HG02885 (cell line): ENCODE measurements around the gene CRYZ.
A peak's percentile ranks its signal among the peaks of the same experiment; 100 is the strongest.

Experiments
- ATAC-seq: cut with Tn5 transposase; IDR thresholded peaks from one replicate; pipeline ENCODE4 v1.9.1; 2021; ENCODE audit warnings: mild to moderate bottlenecking; ENCODE audit not compliant: unreplicated experiment, poor library complexity

The CRYZ gene

DNA sequence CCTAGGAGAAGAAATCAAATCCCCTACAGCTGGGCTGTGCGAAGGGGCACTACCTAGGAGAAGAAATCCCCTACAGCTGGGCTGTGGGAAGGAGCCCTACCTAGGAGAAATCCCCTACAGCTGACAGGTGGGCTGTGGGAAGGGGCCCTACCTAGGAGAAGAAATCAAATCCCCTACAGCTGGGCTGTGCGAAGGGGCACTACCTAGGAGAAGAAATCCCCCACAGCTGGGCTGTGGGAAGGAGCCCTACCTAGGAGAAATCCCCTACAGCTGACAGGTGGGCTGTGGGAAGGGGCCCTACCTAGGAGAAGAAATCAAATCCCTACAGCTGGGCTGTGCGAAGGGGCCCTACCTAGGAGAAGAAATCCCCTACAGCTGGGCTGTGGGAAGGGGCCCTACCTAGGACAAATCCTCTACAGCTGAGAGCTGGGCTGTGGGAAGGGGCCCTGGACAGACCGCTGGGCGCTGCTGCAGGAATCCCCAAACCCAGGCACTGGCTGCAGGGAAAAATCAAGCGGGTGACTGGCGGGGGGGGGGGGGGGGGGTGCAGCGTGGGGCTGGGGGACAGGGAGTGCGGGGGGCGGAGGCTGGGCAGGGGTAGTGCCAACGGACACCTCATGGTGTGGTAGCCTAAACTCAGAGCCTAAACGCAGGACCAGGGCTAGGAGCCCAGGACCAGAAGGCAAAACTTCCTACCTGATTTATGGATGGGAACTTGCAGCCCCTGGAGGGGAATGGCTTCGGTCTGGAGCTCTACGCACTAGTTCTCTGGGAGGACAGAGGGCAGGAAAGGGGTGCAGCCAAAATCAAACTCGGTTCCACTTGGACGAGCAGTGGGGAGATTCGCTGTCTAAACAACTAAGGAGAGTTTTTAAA lies 541 bp downstream of the CRYZ start:
- ATAC-seq, result peak; percentile 24

DNA sequence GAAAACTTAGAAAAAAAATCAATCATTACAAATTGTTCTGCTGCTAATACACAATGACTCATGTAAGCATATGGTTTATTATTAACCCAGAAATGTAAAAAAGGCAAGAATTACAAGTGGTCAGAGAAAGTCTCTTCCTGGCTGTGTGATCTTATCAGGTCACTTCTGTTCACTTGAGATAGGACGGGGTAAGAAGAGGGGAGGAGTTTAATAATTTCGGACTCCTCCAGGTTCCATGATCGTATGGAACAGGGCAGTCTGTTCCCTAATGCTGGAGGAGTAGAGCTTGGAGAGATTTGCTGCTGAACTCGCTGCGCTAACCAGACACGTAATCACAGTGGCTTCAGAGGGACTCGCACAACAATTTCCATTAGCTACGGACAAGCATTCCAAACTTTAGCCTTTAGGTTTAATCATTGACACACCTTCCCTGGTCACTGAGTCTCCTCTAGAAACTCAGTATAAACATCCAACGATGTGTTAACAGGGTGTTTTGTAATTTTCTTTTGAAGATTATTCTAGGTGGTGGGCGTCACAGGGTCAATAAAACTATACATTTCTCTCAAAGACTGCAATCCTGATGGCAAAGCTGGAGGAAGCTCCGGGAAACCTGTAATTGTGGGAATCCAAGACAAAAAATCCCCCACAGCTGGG lies 1.3 kb downstream of the CRYZ start:
- no peak for ATAC-seq

DNA sequence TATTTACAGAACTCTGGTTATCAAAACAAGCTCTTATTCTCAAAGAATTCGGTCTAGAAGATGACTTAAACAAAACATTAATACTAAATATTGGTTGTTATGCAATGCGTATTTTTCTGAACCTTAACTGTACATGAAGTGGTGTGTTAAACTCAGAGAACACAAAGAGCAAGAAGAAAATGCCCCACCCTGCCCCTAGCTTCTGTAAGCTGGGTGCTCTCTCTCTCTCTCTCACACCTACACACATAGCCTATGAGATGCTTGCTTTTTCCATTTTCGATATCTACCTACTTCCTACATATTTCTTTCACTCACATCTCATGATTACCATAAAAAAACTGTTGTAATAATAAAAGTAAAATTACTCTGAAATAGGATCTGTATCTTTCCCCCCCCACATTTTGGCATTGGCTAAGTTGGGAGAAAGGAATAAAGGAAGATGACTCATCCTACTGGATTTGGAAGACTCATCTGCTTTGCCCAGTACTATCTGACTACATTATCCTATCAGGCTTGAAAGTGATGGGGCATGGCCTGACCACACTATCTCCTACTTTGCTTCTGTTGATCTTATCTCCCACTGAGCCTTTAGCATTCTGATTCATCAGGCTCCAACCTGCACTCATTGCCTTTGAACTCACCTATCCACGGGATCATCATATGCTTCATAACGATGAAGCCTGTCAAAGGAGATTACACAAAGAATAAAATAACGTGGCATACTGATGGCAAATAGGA lies 2.9 kb downstream of the CRYZ start:
- no peak for ATAC-seq

DNA sequence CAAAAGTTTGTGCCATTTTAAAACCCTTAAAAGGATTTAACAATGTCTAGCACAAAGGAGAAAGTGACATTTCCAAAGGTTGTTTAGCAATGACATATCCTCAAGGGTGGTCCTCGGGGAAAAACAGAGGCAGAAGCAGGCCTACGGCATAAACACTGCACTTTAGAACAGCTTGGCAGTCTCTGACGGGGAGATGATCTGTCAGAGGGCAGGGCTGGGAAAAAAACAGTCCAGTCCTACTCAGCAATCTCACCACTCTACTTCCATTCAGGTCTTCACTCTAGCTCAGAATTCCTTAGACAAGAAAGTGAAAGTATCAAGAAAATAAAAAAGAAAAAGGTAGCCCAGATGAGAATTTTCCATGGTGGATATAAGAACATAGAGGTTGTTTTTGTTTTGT lies 4.1 kb downstream of the CRYZ start:
- ATAC-seq, result no peak

DNA sequence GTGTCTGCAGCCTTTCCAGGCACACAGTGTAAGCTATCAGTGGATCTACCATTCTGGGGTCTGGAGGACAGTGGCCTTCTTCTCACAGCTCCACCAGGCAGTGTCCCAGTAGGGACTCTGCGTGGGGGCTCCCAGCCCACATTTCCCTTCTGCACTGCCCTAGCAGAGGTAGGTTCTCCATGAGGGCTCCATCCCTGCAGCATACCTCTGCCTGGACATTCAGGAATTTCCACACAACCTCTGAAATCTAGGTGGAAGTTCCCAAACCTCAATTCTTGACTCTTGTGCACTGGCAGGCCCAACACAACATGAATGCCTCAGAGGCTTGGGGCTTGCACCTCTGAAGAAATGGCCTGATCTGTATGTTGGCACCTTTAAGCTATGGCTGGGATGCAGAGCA lies 6.8 kb downstream of the CRYZ start:
- no peak for ATAC-seq

DNA sequence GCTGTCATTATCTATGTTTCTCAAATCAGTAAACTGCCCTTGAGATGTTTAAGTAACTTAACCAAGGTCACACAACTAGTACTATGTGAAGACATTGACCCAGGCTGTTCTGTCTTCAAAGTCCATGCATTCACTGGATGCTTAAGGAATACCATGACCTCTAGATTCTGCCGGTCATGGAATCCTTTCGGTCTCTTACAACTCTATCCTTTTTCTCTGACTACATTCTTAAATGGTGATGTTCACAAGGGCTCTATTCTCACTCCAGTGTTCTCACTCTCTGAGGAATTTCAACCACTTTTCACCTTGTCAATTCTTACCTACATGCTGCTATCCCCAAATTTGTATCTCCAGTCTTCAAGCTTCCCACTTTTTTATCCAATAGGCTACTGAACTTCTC lies 15.2 kb downstream of the CRYZ start:
- ATAC-seq, result no peak

DNA sequence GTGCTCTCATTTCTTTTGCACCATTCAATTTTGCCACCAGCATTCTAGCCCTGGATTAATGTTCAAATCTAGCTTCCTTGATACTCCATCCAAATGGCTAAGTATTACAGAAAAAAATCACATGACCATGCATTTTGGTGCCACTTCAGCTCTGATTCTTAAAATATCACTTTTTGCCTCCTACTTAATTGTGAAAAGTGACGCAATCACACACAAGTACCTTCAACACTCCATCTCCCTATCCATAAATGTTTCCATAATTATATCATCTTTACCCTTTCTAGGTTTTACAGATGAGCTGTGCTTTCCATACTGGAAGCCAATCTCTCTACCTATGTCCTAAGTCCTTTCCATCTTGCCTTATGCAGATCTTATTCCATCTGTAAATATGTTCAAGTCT lies 16.0 kb downstream of the CRYZ start:
- no peak for ATAC-seq

DNA sequence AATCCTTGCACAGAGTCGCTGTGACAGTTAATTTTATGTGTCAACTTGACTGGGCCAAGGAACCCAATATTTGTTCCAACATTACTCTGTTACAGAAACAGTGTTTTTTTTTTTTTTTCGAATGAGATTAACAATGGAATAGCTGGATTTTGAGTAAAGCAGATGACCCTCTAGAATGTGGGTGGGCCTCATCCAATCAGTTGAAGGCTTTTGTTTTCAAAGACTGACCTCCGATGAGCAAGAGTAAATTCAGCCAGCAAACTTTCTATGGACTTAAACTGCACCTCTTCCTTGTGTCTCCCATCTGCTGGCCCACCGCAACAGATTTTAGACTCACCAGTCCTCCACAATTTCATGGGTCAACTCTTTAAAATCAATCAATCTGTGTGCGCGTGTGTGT lies 17.0 kb downstream of the CRYZ start:
- ATAC-seq, result no peak

DNA sequence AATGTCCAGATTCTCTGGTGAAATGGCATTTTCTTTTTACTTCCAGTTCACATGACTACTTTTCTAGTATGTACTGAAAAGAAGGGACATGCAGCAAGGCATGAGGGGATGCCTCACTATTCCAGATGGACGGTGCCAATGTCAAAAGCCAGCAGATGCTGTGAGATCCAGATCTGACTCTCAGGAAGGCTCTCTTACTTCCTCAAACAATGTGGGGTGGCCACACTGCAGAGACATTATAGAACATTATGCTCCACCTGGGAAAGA lies 17.7 kb downstream of the CRYZ start:
- ATAC-seq, result no peak

DNA sequence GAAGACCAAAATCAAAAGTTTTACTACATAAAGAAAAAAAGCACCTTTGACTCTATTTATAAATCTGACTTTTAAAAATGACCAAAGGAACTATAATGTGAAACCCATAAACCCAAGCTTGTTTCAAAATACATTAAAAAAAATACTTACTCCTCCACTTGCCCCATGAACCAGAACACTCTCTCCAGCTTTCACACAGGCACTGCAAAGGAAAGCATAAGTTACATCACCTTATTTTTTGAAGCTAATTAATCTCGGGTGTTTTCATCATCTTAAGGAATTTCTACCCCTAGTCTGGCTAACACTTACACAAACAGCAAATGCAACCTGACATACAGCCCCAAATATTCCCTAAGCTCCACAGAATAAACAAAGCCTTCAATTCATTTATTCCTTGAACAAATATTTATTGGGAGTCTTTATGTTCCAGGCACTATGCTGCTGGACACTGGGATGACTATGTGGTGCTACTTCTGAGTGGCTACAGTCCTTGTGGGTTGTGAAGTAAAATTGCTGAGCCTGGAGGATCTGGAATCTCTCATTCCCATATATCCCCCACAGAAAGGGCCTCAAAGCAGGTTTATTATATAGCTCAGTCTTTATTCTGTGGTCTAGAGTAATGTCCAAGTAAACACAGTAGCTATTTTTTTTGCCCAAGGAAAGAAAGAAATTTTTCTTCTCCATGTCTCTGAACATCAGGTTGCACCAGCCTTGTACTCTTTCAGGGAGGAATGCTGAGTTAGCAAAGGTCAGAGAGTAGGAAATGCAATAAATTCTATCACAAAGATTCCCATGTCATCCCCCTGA lies 18.2 kb downstream of the CRYZ start:
- ATAC-seq, result peak; percentile 78

DNA sequence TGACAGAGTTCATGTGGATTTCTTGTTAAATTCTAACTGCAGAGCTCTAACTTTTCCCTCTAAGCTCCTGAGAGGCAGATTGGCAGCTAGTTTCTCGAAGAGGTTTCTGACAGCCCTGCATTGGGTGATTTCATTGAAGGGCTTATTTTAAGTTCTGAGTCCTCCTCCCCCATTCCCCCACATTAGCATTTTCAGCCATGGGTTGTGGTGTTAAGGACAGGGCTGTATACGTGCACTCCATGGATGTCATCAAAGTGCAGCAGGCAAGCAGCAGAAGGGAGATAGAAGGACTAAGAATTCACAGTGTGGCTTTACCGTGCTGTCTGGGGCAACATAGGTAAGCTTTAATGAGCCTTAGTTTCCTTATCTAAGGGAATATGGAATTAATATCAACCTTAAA lies 19.0 kb downstream of the CRYZ start:
- peak; percentile 32 for ATAC-seq

DNA sequence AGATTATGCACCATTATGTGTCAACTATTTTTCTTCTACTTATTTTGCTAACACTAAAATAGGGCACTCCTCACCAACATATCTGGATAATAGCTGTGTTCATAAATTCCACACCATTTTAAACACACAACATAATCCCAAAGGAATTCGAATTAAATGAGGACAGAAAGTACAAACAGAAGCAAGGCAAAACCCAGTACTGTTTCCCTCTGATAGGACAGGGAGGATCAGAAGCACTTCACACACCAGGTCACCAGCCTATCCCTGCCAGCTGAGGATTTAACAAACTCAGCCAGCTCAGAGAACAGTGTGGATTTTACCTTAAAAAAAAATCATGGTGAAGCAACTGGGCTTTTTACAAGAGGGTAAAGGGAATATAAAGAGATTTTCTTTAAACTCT lies 20.0 kb downstream of the CRYZ start:
- no peak for ATAC-seq

DNA sequence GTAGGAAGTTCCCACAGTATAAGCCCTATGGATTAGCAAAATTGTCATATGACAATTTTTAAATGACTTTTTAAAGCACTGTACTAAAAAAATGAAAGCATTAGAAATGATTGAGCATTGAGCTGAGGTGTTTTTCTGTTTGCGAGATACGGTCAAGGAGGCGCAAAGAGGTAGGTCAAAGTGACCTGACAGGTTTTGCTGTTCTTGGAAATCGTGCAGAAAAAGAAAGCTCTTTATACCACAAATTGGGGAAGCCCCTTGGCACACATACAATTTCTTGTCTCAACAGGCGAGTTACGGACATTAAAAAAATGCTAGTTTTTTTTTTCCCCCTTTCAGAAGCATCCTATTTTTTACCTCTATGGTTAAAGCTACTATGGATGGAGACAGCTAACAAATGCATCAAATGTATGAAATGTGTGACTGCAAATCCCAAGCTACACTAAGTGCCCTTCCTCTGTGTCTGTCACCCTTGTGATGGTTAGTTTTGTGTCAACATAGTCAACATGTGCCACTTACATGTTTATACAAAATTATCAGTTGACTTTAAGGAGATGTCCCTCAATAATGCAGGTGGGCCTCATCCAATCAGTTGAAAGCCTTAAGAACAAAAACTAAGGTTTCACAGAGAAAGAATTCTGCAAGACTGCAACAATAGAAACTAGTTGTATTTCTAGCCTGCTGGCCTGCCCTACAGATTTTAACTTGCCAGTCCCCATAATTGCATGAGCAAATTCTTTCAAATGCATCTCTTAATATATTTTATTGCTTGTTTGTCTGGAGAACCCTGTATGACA lies 29.3 kb downstream of the CRYZ start:
- ATAC-seq, result no peak

DNA sequence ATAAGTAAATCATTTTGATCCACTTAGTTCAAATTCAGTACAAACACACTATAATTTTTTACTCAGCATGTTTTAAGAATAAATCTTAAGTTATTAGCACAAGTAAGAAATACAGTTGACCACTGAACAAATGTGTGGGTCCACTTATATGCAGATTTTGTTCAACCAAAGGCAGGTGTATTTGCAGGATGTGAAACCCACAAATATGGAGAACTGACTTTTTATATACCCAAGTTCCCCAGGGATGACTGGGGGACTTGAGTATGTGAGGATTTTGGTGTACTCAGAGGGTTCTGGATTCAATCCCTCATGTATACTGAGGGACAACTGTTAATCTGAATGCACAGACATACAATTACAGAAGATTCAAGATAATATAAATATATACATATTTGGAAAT lies 33.5 kb downstream of the CRYZ start:
- peak; percentile 56 for ATAC-seq

DNA sequence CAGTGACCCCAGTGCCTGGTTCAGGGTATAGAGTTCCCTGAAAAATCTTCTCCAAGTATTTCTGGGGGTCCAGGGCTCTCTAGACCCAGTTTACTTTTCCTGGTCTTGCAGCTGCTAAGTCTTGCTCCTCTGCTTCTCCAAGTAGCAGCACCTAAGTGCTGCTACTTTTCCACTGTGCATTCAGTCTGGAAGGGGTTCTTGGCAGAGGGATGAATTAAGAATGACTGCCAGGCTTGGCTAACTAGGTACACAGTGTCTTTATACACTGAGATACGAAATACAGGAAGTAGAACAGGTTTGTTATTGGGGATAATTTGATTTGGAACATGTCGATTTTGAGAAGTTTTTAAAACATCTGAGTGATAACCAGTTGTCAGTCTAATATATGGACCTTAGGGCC lies 35.0 kb downstream of the CRYZ start:
- ATAC-seq, result no peak

DNA sequence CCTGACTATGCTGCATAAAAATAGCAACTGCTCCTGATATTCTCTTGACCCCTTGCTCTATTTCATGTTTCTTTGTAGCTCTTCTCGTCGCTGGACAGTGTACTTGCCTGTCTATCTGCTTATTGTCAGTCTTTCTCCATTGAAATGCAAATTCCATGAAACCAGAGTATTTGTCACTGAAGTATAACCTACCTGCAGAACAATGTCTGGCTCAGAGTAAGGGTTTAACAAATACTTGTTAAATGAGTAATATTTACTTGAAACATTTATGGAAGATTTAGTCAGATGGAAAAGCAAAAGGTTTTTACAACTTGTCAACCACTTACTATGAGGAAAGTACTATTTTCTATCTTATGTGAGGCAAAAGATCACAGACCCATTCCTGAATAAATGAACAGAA lies 39.4 kb downstream of the CRYZ start:
- no peak for ATAC-seq

DNA sequence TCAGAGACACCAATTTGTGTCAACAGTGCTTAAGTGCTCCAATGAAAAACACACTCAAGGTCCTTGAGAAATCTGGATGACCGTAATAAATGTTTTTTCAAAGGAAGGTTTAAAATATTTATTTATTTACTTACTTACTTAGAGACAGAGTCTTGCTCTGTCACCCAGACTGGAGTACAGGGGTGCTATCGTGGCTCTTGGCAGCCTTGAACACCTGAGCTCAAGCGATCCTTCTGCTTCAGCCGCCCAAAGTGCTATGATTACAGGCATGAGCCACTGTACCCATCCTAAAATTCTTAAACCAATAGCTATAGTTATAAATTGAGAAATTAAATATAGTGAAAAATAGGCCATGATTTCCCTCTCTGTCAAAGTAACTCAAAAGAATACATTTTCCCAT lies 41.9 kb downstream of the CRYZ start:
- no peak for ATAC-seq

DNA sequence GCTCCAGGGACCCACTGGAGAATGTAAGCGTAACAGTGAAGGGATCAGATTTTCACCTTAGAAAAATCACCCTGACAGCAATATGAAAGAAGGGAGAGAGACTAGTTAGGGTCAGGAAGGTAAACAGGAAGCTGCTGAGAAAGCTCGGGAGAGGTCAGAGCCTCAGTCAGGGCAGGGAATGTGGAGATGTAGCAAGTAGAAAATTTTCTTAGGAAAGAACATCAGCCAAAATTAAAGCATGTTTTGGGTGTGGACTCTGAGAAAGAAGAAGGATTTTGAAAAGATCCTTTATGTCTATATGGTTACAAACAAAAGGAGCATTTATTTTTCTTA lies 42.5 kb downstream of the CRYZ start:
- ATAC-seq, result peak; percentile 13

DNA sequence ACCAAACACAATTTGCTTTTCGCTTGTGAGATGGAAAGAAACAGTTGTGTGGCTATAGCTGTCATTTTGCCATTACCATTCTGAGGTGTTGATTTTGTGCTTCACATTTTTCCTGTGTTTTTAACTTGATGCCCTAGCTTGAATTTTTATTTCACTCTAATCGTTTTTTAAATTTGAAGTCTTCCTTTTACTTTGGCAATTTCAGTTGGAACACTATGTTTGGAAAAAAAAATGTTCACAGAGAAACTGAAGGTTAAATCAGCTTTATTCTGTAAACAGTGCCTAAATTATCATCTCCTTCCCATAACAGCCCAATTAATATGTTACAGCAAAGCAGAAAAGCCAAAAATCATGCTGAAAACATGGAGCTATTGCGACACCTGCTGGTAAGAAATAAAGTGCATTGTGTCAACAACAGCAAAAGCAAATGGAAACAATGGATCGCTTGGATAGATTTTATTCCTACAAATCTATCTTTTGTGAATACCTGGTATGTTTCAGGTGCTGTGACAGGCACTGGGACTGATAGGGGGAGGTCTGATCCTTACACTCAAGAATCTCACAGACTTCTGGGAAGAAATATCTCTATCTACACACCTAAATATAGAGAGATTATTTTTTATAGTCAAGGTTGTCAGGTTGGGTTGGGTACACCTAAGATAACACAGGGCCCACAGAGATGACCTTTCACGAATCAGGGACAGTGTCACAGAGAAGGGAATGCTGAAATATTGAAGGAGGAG lies 43.1 kb downstream of the CRYZ start:
- ATAC-seq, result peak; percentile 76
